GM20000 (cell line): ENCODE data around the gene SLC25A30.

Experiments used
- DNase-seq: peaks from one replicate; pipeline ENCODE4 v3.0.0; 2012; ENCODE audit warnings: low spot score
- CTCF ChIP-seq: IDR thresholded peaks from 2 replicates; pipeline ENCODE4 v1.5.1; 2012; ENCODE audit warnings: mild to moderate bottlenecking, control low read depth; ENCODE audit errors: extremely low read depth, missing control alignments

Gene SLC25A30

GRCh38 chr13:45417790-45418534 is at the start of gene SLC25A30:
Gene SLC25A30, minus strand, starts transcription at chr13:45418373. Its CDS starts 6,948 bp downstream, at chr13:45411425.
- DNase-seq = peak; percentile 90
- TF ChIP-seq CTCF = no peak

- no peak for TF ChIP-seq CTCF
- DNase-seq = no peak
Observed at GRCh38 chr13:45466359-45466758, 48.2 kb upstream of the SLC25A30 start.

- no peak for TF ChIP-seq CTCF
Observed at GRCh38 chr13:45464687-45465453, 46.7 kb upstream of the SLC25A30 start, which contains the start of gene COG3. Gene COG3, plus strand, starts transcription at chr13:45464939. Its CDS starts 98 bp downstream, at chr13:45465037.

GRCh38 chr13:45464141-45464686 is 46.0 kb upstream of the SLC25A30 start:
- no peak for DNase-seq
- no peak for TF ChIP-seq CTCF

More at GRCh38 chr13:45464687-45465453, 46.7 kb upstream of the SLC25A30 start, which contains the start of gene COG3:
- peak; percentile 95 for DNase-seq

GRCh38 chr13:45456196-45456972 is 38.2 kb upstream of the SLC25A30 start:
- no peak for DNase-seq
- TF ChIP-seq CTCF = no peak

GRCh38 chr13:45454204-45454603 is 36.0 kb upstream of the SLC25A30 start:
- no peak for DNase-seq
- TF ChIP-seq CTCF = no peak
